ENCODE data around the gene NPLOC4. TPM values are rescaled to one million over a fixed set of nuclear protein-coding genes. Genes with fewer than 3 reads are reported as not detected.

The NPLOC4 gene
- total RNA-seq, 1 experiment from 2014 or later, result 208 TPM

GRCh38 chr17:81650951-81651350, 14.0 kb upstream of the NPLOC4 start:
- POLR2A ChIA-PET (ENCODE audit: unreplicated experiment), result interaction anchor here (0.6 kb wide), 1 partner anchor 16 kb away, joined by 32 read pairs; the partner anchor contains the start of gene CCDC137
- no peaks in the 10 kb centered on the region for H3K79me2 ChIP-seq (ENCODE audit: low read depth)
- no peak for TF ChIP-seq CTCF (conservative IDR thresholded peaks at IDR 0.05)
- TF ChIP-seq EZH2 (IDR thresholded peaks at IDR 0.05; ENCODE audit: low read depth), result no peak
- DNase-seq, result no peak
- no peaks in the 10 kb centered on the region for H3K9me2 ChIP-seq (ENCODE audit: insufficient read depth)
- intact Hi-C loops (cut with micrococcal nuclease; ENCODE audit: unreplicated experiment), result no loop called here
- 0 out of 2 replicates have a peak overlapping the region, but pooled peaks have one; percentile 28 for H3K4me2 ChIP-seq
- no peaks in the 10 kb centered on the region for H4K20me1 ChIP-seq (ENCODE audit: insufficient read depth)
- H2AFZ ChIP-seq, result no peak overlapping the region
- H3K36me3 ChIP-seq (ENCODE audit: low read depth), result no peaks in the 10 kb centered on the region
- CTCF ChIA-PET, result no interaction called here
- H3K4me1 ChIP-seq (replicated peaks; ENCODE audit: insufficient read depth), result no peaks in the 10 kb centered on the region
- H3K9me3 ChIP-seq (ENCODE audit: insufficient read depth, low read depth), result no peaks in the 10 kb centered on the region
- H3F3A ChIP-seq (ENCODE audit: insufficient read depth, low read depth), result no peaks in the 10 kb centered on the region
- no peak overlapping the region for H3K27ac ChIP-seq
- no TSS peak for BruUV-seq (replicated peaks)
- H3K4me3 ChIP-seq, result no peak overlapping the region
- H3K27me3 ChIP-seq (ENCODE audit: insufficient read depth, low read depth), result no peaks in the 10 kb centered on the region

- no TSS peak for BruUV-seq (replicated peaks)
- Histone ChIP-seq H3F3A (ENCODE audit: insufficient read depth, low read depth) (no peaks in the 10 kb centered on the region), H3K27me3 (ENCODE audit: insufficient read depth, low read depth) (no peaks in the 10 kb centered on the region), H3K9me2 (ENCODE audit: insufficient read depth) (no peaks in the 10 kb centered on the region), H3K36me3 (ENCODE audit: low read depth) (no peaks in the 10 kb centered on the region), H2AFZ (no peak overlapping the region), H3K79me2 (ENCODE audit: low read depth) (no peaks in the 10 kb centered on the region), H3K27ac (no peak overlapping the region), H3K4me1 (replicated peaks; ENCODE audit: insufficient read depth) (no peaks in the 10 kb centered on the region), H3K4me3 (no peak overlapping the region), H3K4me2 (no peak overlapping the region), H4K20me1 (ENCODE audit: insufficient read depth) (no peaks in the 10 kb centered on the region), H3K9me3 (ENCODE audit: insufficient read depth, low read depth) (no peaks in the 10 kb centered on the region)
- TF ChIP-seq EZH2 (IDR thresholded peaks at IDR 0.05; ENCODE audit: low read depth), result no peak
- TF ChIP-seq CTCF (conservative IDR thresholded peaks at IDR 0.05), result no peak
- no peak for DNase-seq
- ChIA-PET CTCF (no interaction called here), POLR2A (ENCODE audit: unreplicated experiment) (no interaction called here)
- intact Hi-C loops (cut with micrococcal nuclease; ENCODE audit: unreplicated experiment), result no loop called here
These were observed 11.8 kb upstream of the NPLOC4 start for GRCh38 chr17:81648707-81649085.

- intact Hi-C loops (cut with micrococcal nuclease; ENCODE audit: unreplicated experiment), result no loop called here
- H3K9me2 ChIP-seq (ENCODE audit: insufficient read depth), result no peaks in the 10 kb centered on the region
- ChIA-PET POLR2A (ENCODE audit: unreplicated experiment) (no interaction called here), CTCF (no interaction called here)
- no peaks in the 10 kb centered on the region for H3K9me3 ChIP-seq (ENCODE audit: insufficient read depth, low read depth)
- H3K36me3 ChIP-seq (ENCODE audit: low read depth), result no peaks in the 10 kb centered on the region
- H3K4me2 ChIP-seq, result no peak overlapping the region
- H3F3A ChIP-seq (ENCODE audit: insufficient read depth, low read depth), result no peaks in the 10 kb centered on the region
- no peak for DNase-seq
- no peak overlapping the region for H3K27ac ChIP-seq
- H4K20me1 ChIP-seq (ENCODE audit: insufficient read depth), result no peaks in the 10 kb centered on the region
- no peaks in the 10 kb centered on the region for H3K4me1 ChIP-seq (replicated peaks; ENCODE audit: insufficient read depth)
- H2AFZ ChIP-seq, result no peak overlapping the region
- no peaks in the 10 kb centered on the region for H3K27me3 ChIP-seq (ENCODE audit: insufficient read depth, low read depth)
- H3K79me2 ChIP-seq (ENCODE audit: low read depth), result no peaks in the 10 kb centered on the region
- no peak for TF ChIP-seq EZH2 (IDR thresholded peaks at IDR 0.05; ENCODE audit: low read depth)
- no peak for TF ChIP-seq CTCF (conservative IDR thresholded peaks at IDR 0.05)
- no TSS peak for BruUV-seq (replicated peaks)
- no peak overlapping the region for H3K4me3 ChIP-seq
These were observed 11.2 kb upstream of the NPLOC4 start for GRCh38 chr17:81648013-81648706.
